GM18868 (cell line): ENCODE results near the gene PNP.

Experiments used
- ATAC-seq: cut with Tn5 transposase; IDR thresholded peaks from one replicate; pipeline ENCODE4 v1.9.1; 2021; ENCODE audit warnings: mild to moderate bottlenecking, moderate library complexity; ENCODE audit not compliant: unreplicated experiment

Gene PNP

GRCh38 chr14:20454516-20455354, 14.5 kb upstream of the PNP start, which contains the start of the genes APEX1 and OSGEP:
Gene APEX1 (plus strand): TSS chr14:20455226. CDS start chr14:20455646, 420 bp downstream.
Gene OSGEP (minus strand): TSS chr14:20454812. CDS start chr14:20454683, 129 bp downstream.
- peak; percentile 85 for ATAC-seq

- peak; percentile 53 for ATAC-seq
Observed at GRCh38 chr14:20455355-20456300, 13.6 kb upstream of the PNP start.

- no peak for ATAC-seq
Observed at GRCh38 chr14:20456971-20457370, 12.2 kb upstream of the PNP start.

- no peak for ATAC-seq
Observed at GRCh38 chr14:20458031-20458789, 11.0 kb upstream of the PNP start.

- peak; percentile 2 for ATAC-seq
Observed at GRCh38 chr14:20460458-20461224, 8.6 kb upstream of the PNP start.

GRCh38 chr14:20461225-20462141, 7.7 kb upstream of the PNP start, which contains the start of gene PIP4P1:
Gene PIP4P1 (minus strand): TSS chr14:20461434. CDS start chr14:20461325, 109 bp downstream.
- peak; percentile 94 for ATAC-seq

- no peak for ATAC-seq
Observed at GRCh38 chr14:20468764-20469241, 403 bp upstream of the PNP start.

GRCh38 chr14:20469890-20470602, 840 bp downstream of the PNP start:
- peak; percentile 42 for ATAC-seq

- ATAC-seq: no peak
Observed at GRCh38 chr14:20470603-20470901, 1.3 kb downstream of the PNP start.

- no peak for ATAC-seq
Observed at GRCh38 chr14:20472536-20473169, 3.4 kb downstream of the PNP start.

- no peak for ATAC-seq
Observed at GRCh38 chr14:20476776-20477175, 7.6 kb downstream of the PNP start.

GRCh38 chr14:20477211-20477876, 8.1 kb downstream of the PNP start:
- ATAC-seq: no peak

GRCh38 chr14:20478894-20479293, 9.7 kb downstream of the PNP start:
- no peak for ATAC-seq

- no peak for ATAC-seq
Observed at GRCh38 chr14:20482382-20482781, 13.2 kb downstream of the PNP start.

GRCh38 chr14:20485900-20486299, 16.7 kb downstream of the PNP start:
- no peak for ATAC-seq

GRCh38 chr14:20486684-20487395, 17.6 kb downstream of the PNP start:
- no peak for ATAC-seq

- no peak for ATAC-seq
Observed at GRCh38 chr14:20487396-20487725, 18.2 kb downstream of the PNP start.
